Endodermal cell (in vitro differentiated cells): ENCODE data around the gene LRFN3. TPM values are rescaled to one million over a fixed set of nuclear protein-coding genes. Genes with fewer than 3 reads are reported as not detected.

Experiments used
- DNase-seq: peaks from one replicate; pipeline ENCODE4 v3.0.0-alpha.2; 2017
- H3K27ac ChIP-seq: 2 replicates; pipeline ENCODE4 v1.5.1; 2013; ENCODE audit warnings: mild to moderate bottlenecking, low read depth, low read length, moderate library complexity
- H3K27me3 ChIP-seq: 2 replicates; pipeline ENCODE4 v1.6.1; 2013; ENCODE audit warnings: mild to moderate bottlenecking, low read length, moderate library complexity; ENCODE audit not compliant: insufficient read depth, control insufficient read depth, poor library complexity, severe bottlenecking
- H3K36me3 ChIP-seq: 2 replicates; pipeline ENCODE4 v1.7.0; 2013; ENCODE audit warnings: mild to moderate bottlenecking, low read length, moderate library complexity; ENCODE audit not compliant: control insufficient read depth, insufficient read depth
- H3K4me1 ChIP-seq: one replicate; pipeline ENCODE4 v1.7.0; 2013; ENCODE audit warnings: low read length; ENCODE audit not compliant: control insufficient read depth, insufficient read depth
- H3K4me3 ChIP-seq: 2 replicates; pipeline ENCODE4 v1.5.1; 2013; ENCODE audit warnings: mild to moderate bottlenecking, low read length, moderate library complexity
- H3K9ac ChIP-seq: 2 replicates; pipeline ENCODE4 v1.6.1; 2013; ENCODE audit warnings: mild to moderate bottlenecking, low read length, moderate library complexity; ENCODE audit not compliant: poor library complexity, severe bottlenecking; ENCODE audit errors: extremely low read depth
- H3K9me3 ChIP-seq: 2 replicates; pipeline ENCODE4 v1.6.1; 2013; ENCODE audit warnings: mild to moderate bottlenecking, low read length, moderate library complexity; ENCODE audit not compliant: control insufficient read depth
- H3K27ac Mint-ChIP-seq: 2 replicates; pipeline ENCODE4 v1.8.0; 2020; ENCODE audit warnings: mixed read lengths
- H3K27me3 Mint-ChIP-seq: 2 replicates; pipeline ENCODE4 v1.8.0; 2021; ENCODE audit warnings: mild to moderate bottlenecking, mixed read lengths; ENCODE audit not compliant: insufficient read depth
- H3K36me3 Mint-ChIP-seq: 2 replicates; pipeline ENCODE4 v1.8.0; 2020; ENCODE audit warnings: low read depth, mixed read lengths
- H3K4me1 Mint-ChIP-seq: 2 replicates; pipeline ENCODE4 v1.8.0; 2020; ENCODE audit warnings: mixed read lengths
- H3K4me3 Mint-ChIP-seq: 2 replicates; pipeline ENCODE4 v1.8.0; 2020; ENCODE audit warnings: mild to moderate bottlenecking, moderate library complexity, mixed read lengths
- H3K9me3 Mint-ChIP-seq: 2 replicates; pipeline ENCODE4 v1.8.0; 2020; ENCODE audit warnings: mild to moderate bottlenecking, mixed read lengths
- CTCF ChIP-seq: fragments of 200-600 bp; sonication (generic); conservative IDR thresholded peaks from 2 replicates; pipeline ENCODE4 v1.5.0; 2021; ENCODE audit warnings: antibody characterized with exemption, mild to moderate bottlenecking
- WGBS, 2 experiments: methylation state at CpG; one replicate each; pipeline versions ENCODE4 v1.1.5 to v1.1.7; 2013; ENCODE audit warnings: missing lambda C conversion rate in 2 of 2, mixed read lengths in 1 of 2; ENCODE audit not compliant: insufficient coverage in 1 of 2, insufficient read length in 1 of 2; 5-methylcytosine and 5-hydroxymethylcytosine counted together
- total RNA-seq, 2 donors: library from RNA; stranded (reverse); fragmentation: NEBNext Ultra II Directional in 1 of 2; extraction: Animal tissue kit (Norgen Biotek cat#: 25700) in 1 of 2; gene quantifications; 2 replicates in 1 of 2; 3 replicates in 1 of 2; pipeline ENCODE4 v1.2.1, GENCODE V29; 2021

The LRFN3 gene
- total RNA-seq, 2 donors from 2014 or later, result 18.7 to 24.3 TPM

GRCh38 chr19:35921012-35921411 lies 15.2 kb upstream of the LRFN3 start:
- Mint-ChIP-seq H3K27ac (no peak overlapping the region), H3K9me3 (peaks cover 6% of the 10 kb centered on the region), H3K4me1 (peaks cover 2% of the 10 kb centered on the region), H3K27me3 (no peaks in the 10 kb centered on the region), H3K36me3 (no peaks in the 10 kb centered on the region), H3K4me3 (no peak overlapping the region)
- Histone ChIP-seq H3K27me3 (no peaks in the 10 kb centered on the region), H3K36me3 (no peaks in the 10 kb centered on the region), H3K4me3 (no peak overlapping the region), H3K9me3 (no peaks in the 10 kb centered on the region), H3K4me1 (no peaks in the 10 kb centered on the region), H3K9ac (no peak overlapping the region), H3K27ac (no peak overlapping the region)
- 86 to 91% methylated on average over 5 to 6 of the region's 6 CpGs for WGBS, 2 experiments
- no peak for TF ChIP-seq CTCF
- no peak for DNase-seq

GRCh38 chr19:35925501-35925900 lies 10.7 kb upstream of the LRFN3 start:
- no peak for DNase-seq
- Histone ChIP-seq H3K27ac (no peak overlapping the region), H3K9me3 (no peaks in the 10 kb centered on the region), H3K4me3 (no peak overlapping the region), H3K36me3 (no peaks in the 10 kb centered on the region), H3K9ac (no peak overlapping the region), H3K27me3 (no peaks in the 10 kb centered on the region), H3K4me1 (no peaks in the 10 kb centered on the region)
- WGBS, 2 experiments, result 88 to 95% methylated on average over 3 of the region's 3 CpGs
- no peak for TF ChIP-seq CTCF
- Mint-ChIP-seq H3K36me3 (no peaks in the 10 kb centered on the region), H3K27ac (no peak overlapping the region), H3K27me3 (no peaks in the 10 kb centered on the region), H3K4me3 (no peak overlapping the region), H3K4me1 (peaks cover 5% of the 10 kb centered on the region), H3K9me3 (peaks cover 7% of the 10 kb centered on the region)

- WGBS, 2 experiments, result 86 to 96% methylated on average over 5 of the region's 5 CpGs
- H3K9ac ChIP-seq, result no peak overlapping the region
These were observed 7.7 kb upstream of the LRFN3 start for GRCh38 chr19:35928507-35928906.

More at GRCh38 chr19:35928507-35928906, 7.7 kb upstream of the LRFN3 start:
- no peaks in the 10 kb centered on the region for H3K27me3 Mint-ChIP-seq
- H3K4me1 Mint-ChIP-seq, result peaks cover 8% of the 10 kb centered on the region
- H3K27ac Mint-ChIP-seq, result no peak overlapping the region
- no peak for TF ChIP-seq CTCF
- peaks cover 7% of the 10 kb centered on the region for H3K9me3 Mint-ChIP-seq
- H3K27ac ChIP-seq, result no peak overlapping the region
- H3K4me3 Mint-ChIP-seq, result no peak overlapping the region
- no peak overlapping the region for H3K4me3 ChIP-seq
- no peaks in the 10 kb centered on the region for H3K36me3 Mint-ChIP-seq
- no peaks in the 10 kb centered on the region for H3K36me3 ChIP-seq
- no peak for DNase-seq
- H3K4me1 ChIP-seq, result no peaks in the 10 kb centered on the region
- H3K27me3 ChIP-seq, result no peaks in the 10 kb centered on the region
- no peaks in the 10 kb centered on the region for H3K9me3 ChIP-seq
